AG09309 (cell line): ENCODE results near the gene LILRB4.
"Not testable (repeated sequence)": the region's sequence is repeated elsewhere in the genome, so short reads cannot be mapped to it uniquely, and the experiment has no call there.

Experiments
- DNase-seq: peaks from one replicate; pipeline ENCODE4 v3.0.0-alpha.2; 2010; ENCODE audit warnings: low read depth
- H3K4me3 ChIP-seq: 2 replicates; pipeline ENCODE4 v1.5.1; 2011; ENCODE audit warnings: mild to moderate bottlenecking, low read depth, low read length, moderate library complexity; ENCODE audit not compliant: control insufficient read depth
- TF ChIP-seq, protein P1 (sequence below): IDR thresholded peaks from 2 replicates; pipeline ENCODE4 v1.5.1; 2011; ENCODE audit warnings: mild to moderate bottlenecking, low read depth, low read length, inconsistent platforms; ENCODE audit not compliant: insufficient read depth, control insufficient read depth; ENCODE audit errors: missing control alignments

The LILRB4 gene

DNA sequence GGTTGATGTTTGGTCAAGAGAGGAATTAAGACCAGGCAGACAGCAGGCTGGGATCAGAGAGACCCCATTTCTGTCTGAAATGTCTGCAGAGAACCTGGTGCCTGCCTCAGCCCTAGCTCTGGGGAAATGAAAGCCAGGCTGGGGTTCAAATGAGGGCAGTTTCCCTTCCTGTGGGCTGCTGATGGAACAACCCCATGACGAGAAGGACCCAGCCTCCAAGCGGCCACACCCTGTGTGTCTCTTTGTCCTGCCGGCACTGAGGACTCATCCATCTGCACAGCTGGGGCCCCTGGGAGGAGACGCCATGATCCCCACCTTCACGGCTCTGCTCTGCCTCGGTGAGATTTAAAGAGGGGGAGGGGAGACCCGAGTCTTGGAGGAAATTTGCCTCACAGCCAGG is at the start of gene LILRB4:
Gene LILRB4 (plus strand): TSS at position 256 of the 400 bp plus-strand sequence. CDS start 49 bp downstream, at position 305.
- TF ChIP-seq, protein P1, sequence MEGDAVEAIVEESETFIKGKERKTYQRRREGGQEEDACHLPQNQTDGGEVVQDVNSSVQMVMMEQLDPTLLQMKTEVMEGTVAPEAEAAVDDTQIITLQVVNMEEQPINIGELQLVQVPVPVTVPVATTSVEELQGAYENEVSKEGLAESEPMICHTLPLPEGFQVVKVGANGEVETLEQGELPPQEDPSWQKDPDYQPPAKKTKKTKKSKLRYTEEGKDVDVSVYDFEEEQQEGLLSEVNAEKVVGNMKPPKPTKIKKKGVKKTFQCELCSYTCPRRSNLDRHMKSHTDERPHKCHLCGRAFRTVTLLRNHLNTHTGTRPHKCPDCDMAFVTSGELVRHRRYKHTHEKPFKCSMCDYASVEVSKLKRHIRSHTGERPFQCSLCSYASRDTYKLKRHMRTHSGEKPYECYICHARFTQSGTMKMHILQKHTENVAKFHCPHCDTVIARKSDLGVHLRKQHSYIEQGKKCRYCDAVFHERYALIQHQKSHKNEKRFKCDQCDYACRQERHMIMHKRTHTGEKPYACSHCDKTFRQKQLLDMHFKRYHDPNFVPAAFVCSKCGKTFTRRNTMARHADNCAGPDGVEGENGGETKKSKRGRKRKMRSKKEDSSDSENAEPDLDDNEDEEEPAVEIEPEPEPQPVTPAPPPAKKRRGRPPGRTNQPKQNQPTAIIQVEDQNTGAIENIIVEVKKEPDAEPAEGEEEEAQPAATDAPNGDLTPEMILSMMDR = no peak
- DNase-seq = no peak
- no peak within 1 kb of the TSS for H3K4me3 ChIP-seq

DNA sequence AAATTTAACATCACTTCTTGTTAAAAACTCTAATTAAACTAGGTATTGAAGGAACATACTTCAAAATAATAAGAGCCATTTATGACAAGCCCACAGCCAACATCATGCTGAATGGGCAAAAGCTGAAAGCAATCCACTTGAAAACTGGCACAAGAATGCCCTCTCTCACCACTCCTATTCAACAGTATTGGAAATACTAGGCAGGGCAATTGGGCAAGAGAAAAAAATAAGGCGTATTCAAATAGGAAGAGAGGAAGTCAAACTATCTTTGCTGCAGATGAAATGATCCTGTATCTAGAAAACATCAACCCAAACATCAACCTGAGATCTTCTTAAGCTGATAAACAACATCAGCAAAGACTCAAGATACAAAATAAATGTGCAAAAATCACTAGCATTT is 48.1 kb upstream of the LILRB4 start:
- DNase-seq = no peak
- TF ChIP-seq, protein P1 = no peak

DNA sequence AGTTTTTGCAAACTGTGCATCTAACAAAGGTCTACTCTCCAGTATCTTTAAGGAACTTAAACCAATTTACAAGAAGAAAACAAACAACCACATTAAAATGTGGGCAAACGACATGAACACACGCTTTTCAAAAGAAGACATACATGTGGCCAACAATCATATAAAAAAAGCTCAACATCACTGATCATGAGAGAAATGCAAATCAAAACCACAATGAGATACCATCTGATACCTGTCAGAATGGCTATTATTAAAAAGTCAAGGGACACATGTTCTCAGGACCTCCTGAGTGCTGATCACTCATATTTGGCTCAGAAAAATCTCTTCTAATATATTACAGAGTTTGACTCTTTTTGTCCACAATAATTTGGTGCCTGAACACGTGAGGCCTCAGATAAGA is 46.7 kb upstream of the LILRB4 start:
- TF ChIP-seq, protein P1 = no peak
- DNase-seq = no peak
- H3K4me3 ChIP-seq = no peak overlapping the region

More for the DNA sequence above, 48.1 kb upstream of the LILRB4 start:
- H3K4me3 ChIP-seq = no peak overlapping the region

DNA sequence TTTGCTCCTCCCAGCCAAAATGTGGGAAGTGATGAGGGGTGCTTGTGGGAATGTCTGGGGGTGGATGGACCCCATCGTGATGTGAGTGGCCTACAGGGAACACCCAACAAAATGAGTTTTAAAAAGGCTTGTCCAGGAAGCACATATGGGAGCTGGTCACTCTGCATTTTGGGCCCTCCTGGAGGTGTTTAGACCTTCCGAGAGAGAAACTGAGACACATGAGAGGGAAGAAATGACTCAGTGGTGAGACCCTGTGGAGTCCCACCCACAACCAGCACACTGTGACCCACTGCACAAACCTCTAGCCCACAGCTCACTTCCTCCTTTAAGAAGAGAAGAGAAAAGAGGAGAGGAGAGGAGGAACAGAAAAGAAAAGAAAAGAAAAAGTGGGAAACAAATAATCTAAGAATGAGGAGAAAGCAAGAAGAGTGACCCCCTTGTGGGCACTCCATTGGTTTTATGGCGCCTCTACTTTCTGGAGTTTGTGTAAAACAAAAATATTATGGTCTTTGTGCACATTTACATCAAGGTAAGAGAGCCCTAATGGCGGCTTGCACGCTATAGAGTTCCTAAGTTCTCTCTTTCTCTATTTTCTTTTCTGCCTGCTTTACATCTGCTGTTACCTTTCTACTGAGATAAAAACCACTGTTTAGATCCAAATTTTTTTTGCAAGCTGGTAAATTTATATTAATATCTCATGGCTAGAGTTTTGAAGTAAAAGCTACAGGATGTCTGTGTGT is 45.8 kb upstream of the LILRB4 start:
- TF ChIP-seq, protein P1 = no peak
- DNase-seq = no peak
- no peak overlapping the region for H3K4me3 ChIP-seq

DNA sequence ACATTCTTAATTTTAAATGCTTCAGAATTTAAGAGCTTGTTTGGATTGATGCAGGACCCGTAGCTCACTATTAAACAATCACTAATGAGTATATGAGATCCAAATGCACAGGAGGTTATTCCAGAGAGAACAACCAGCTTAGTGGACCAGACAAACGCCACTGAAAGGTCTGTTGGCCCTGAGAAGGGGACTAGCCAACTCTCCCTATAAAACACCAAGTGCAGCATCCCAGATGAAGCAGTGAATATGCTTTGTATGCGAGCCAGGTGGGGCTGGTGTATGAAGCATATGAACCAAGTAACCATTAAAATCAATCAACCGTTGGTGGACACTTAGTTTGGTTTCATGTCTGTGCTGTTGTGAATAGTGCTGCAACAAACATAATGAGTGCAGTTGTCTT is 42.3 kb upstream of the LILRB4 start:
- H3K4me3 ChIP-seq = no peak overlapping the region
- no peak for DNase-seq
- TF ChIP-seq, protein P1 = no peak

DNA sequence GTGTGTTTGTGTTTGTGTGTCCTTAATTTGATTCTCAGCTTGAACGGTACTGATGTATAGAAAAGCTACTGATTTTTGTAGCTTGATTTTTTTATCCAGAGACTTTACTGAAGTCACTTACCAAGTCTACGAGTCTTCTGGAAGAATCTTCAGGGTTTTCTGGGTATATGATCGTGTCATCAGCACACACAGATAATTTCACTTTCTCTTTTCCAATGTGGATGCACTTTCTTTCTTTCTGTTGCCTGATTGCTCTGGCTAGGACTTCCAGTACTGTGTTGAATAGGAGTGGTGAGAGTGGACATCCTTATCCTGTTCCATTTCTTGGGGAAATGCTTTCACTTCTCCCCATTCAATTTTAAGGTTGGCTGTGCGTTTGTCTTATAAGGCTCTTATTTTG is 40.4 kb upstream of the LILRB4 start:
- TF ChIP-seq, protein P1 = no peak
- no peak overlapping the region for H3K4me3 ChIP-seq
- no peak for DNase-seq

DNA sequence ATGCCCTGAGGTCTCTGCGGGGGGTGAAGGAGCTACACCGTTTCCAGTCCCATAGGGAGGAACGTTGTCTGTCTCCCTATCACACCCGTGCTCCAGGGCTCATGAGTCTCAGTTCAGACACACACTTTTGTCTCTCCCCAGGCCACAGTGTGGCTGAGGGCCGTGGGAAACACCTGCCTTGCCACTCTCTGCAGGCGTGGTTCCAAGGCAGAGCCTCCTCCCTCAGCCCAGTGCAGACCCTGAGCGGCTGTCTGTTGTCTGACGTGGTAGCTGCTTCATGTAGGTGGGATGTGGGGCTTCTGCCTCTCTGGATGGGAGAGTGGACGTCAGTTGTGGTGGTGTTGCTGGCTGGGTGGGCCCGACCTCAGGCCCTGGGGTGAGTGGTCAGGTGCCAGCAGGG is 38.6 kb upstream of the LILRB4 start:
- DNase-seq, H3K4me3 ChIP-seq: not testable (repeated sequence)

DNA sequence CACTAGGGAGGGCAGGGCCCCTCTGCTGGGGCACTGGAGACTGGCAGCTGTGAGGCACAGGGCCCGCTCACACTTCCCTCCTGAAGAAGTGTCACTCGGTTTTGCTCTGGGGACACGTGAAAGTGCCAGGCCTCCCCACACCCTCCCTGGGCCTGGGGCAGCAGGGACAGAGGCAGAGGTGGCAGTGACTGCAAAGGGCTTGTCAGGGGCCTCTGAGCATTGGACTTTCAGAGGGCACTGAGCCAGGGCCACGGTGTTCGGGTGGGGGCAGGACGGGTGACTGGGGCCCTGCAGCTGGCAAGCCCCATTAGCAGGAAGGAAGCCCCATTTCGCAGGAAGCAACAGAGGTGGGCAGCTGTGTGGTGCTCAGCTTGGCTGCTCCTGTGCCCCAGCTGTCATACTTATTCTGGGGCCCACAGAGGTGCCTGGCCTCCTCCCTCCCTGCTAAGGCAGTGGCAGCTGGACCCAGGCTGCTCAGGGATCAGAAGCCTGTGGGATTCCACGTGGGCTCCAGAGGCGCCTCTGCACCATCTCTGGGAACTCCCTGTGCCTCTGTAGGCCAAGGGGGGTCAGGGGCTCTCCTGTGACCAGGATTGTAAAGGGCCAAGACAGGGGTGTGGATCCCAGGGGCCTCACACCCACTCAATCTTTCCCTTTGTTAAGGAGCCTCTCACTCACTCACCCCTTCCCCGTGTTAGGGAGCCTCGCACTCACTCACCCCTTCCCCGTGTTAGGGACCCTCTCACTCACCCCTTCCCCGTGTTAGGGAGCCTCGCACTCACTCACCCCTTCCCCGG is 37.7 kb upstream of the LILRB4 start:
- not testable (repeated sequence) for DNase-seq, H3K4me3 ChIP-seq
